ENCODE data around the gene ETV4.

ETV4 gene

GRCh38 chr17:43543771-43544575 lies 2.2 kb downstream of the ETV4 start:
- DNase-seq (ENCODE audit: low spot score), result no peak

GRCh38 chr17:43543300-43543699 lies 2.8 kb downstream of the ETV4 start:
- no peak for DNase-seq (ENCODE audit: low spot score)

GRCh38 chr17:43542859-43543258 lies 3.3 kb downstream of the ETV4 start:
- no peak for DNase-seq (ENCODE audit: low spot score)

- no peak for DNase-seq (ENCODE audit: low spot score)
Observed at GRCh38 chr17:43540821-43541674, 5.1 kb downstream of the ETV4 start.

GRCh38 chr17:43536236-43536992 lies 9.7 kb downstream of the ETV4 start:
- no peak for DNase-seq (ENCODE audit: low spot score)

- no peak for DNase-seq (ENCODE audit: low spot score)
Observed at GRCh38 chr17:43534909-43535308, 11.2 kb downstream of the ETV4 start.

- no peak for DNase-seq (ENCODE audit: low spot score)
Observed at GRCh38 chr17:43533699-43534098, 12.4 kb downstream of the ETV4 start.

GRCh38 chr17:43532581-43532980 lies 13.6 kb downstream of the ETV4 start:
- no peak for DNase-seq (ENCODE audit: low spot score)

- no peak for DNase-seq (ENCODE audit: low spot score)
Observed at GRCh38 chr17:43531955-43532354, 14.2 kb downstream of the ETV4 start.

- no peak for DNase-seq (ENCODE audit: low spot score)
Observed at GRCh38 chr17:43531082-43531378, 15.1 kb downstream of the ETV4 start.

- peak; percentile 92 for DNase-seq (ENCODE audit: low spot score)
Observed at GRCh38 chr17:43530288-43531081, 15.7 kb downstream of the ETV4 start.

GRCh38 chr17:43529947-43530287 lies 16.2 kb downstream of the ETV4 start:
- no peak for DNase-seq (ENCODE audit: low spot score)

GRCh38 chr17:43528988-43529814 lies 16.9 kb downstream of the ETV4 start:
- no peak for DNase-seq (ENCODE audit: low spot score)

- no peak for DNase-seq (ENCODE audit: low spot score)
Observed at GRCh38 chr17:43528319-43528987, 17.7 kb downstream of the ETV4 start.

GRCh38 chr17:43526886-43527648 lies 19.1 kb downstream of the ETV4 start:
- DNase-seq (ENCODE audit: low spot score), result no peak

GRCh38 chr17:43524945-43525575 lies 21.1 kb downstream of the ETV4 start:
- no peak for DNase-seq (ENCODE audit: low spot score)

GRCh38 chr17:43521389-43521788 lies 24.8 kb downstream of the ETV4 start:
- DNase-seq (ENCODE audit: low spot score), result no peak

GRCh38 chr17:43517615-43518386 lies 28.3 kb downstream of the ETV4 start:
- DNase-seq (ENCODE audit: low spot score), result no peak

All from left forelimb (tissue), 1 donor.